Inferior parietal cortex (tissue), 1 donor: ENCODE measurements around the gene TSEN15.
A peak's percentile ranks its signal among the peaks of the same experiment; 100 is the strongest.

Experiments
- DNase-seq: peaks from one replicate; pipeline ENCODE4 v3.0.0-alpha.2; 2016; ENCODE audit errors: extremely low spot score

Gene TSEN15

GRCh38 chr1:184101141-184101540 is 49.6 kb downstream of the TSEN15 start:
- DNase-seq = no peak

- DNase-seq = no peak
Measured at GRCh38 chr1:184101571-184101970, 50.0 kb downstream of the TSEN15 start.

GRCh38 chr1:184110272-184111204 is 59.0 kb downstream of the TSEN15 start:
- DNase-seq = no peak

GRCh38 chr1:184112176-184112948 is 60.8 kb downstream of the TSEN15 start:
- DNase-seq = no peak

GRCh38 chr1:184113251-184113650 is 61.7 kb downstream of the TSEN15 start:
- DNase-seq = no peak

GRCh38 chr1:184114818-184115398 is 63.4 kb downstream of the TSEN15 start:
- DNase-seq = no peak

GRCh38 chr1:184116287-184116686 is 64.8 kb downstream of the TSEN15 start:
- no peak for DNase-seq

GRCh38 chr1:184118046-184118445 is 66.5 kb downstream of the TSEN15 start:
- peak; percentile 27 for DNase-seq
